Memory B cell (primary cell): ENCODE results near the gene BTAF1.

Experiments used
- ATAC-seq: fragments of 150-1000 bp; cut with Tn5 transposase; 2 replicates; pipeline ENCODE4 v1.10.0; 2021; ENCODE audit warnings: low read depth, mild to moderate bottlenecking, moderate library complexity
- DNase-seq, 2 donors: peaks; one replicate each; pipeline ENCODE4 v3.0.0; 2022; ENCODE audit warnings: low spot score in 2 of 2
- H3K27ac Mint-ChIP-seq: one replicate; pipeline ENCODE4 v1.8.0; 2022; ENCODE audit warnings: mild to moderate bottlenecking, moderate library complexity, mixed read lengths
- H3K27me3 Mint-ChIP-seq: one replicate; pipeline ENCODE4 v1.8.0; 2022; ENCODE audit warnings: mixed read lengths
- H3K36me3 Mint-ChIP-seq: one replicate; pipeline ENCODE4 v1.8.0; 2022; ENCODE audit warnings: mild to moderate bottlenecking, mixed read lengths
- H3K4me1 Mint-ChIP-seq: one replicate; pipeline ENCODE4 v1.8.0; 2022; ENCODE audit warnings: mixed read lengths
- H3K4me3 Mint-ChIP-seq: one replicate; pipeline ENCODE4 v1.8.0; 2022; ENCODE audit warnings: mild to moderate bottlenecking, moderate library complexity, mixed read lengths
- H3K9me3 Mint-ChIP-seq: one replicate; pipeline ENCODE4 v1.8.0; 2022; ENCODE audit warnings: mixed read lengths

The BTAF1 gene

GRCh38 chr10:91931526-91932190 is 8.1 kb downstream of the BTAF1 start:
- Mint-ChIP-seq H3K36me3 (peaks cover 23% of the 10 kb centered on the region), H3K9me3 (no peaks in the 10 kb centered on the region), H3K4me1 (peaks cover 36% of the 10 kb centered on the region), H3K27ac (peak overlapping the region; percentile 49), H3K27me3 (no peaks in the 10 kb centered on the region), H3K4me3 (no peak overlapping the region)
- no peak for DNase-seq
- no peak for ATAC-seq

DNA sequence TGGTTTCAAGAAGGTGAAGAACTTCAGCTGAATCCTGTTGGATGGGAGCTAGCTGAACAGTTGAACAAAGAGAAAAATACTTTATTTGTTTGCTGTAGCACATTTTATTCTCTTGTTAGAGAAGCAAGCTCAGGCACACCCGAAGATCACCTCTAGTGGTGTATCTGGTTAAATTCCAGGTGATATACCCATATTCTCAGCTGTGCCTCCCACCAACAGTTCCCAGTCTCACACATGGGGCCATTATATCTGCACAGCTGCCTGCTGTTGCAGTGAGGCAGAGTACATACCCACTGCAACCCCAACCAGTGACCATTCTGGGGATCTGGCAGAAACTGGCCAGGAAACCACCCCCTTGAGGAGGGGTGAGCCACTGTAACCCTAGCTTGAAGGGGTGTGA is 9.2 kb downstream of the BTAF1 start:
- Mint-ChIP-seq H3K36me3 (peaks cover 22% of the 10 kb centered on the region), H3K4me1 (peaks cover 29% of the 10 kb centered on the region), H3K27ac (peak overlapping the region; percentile 0), H3K27me3 (no peaks in the 10 kb centered on the region), H3K4me3 (no peak overlapping the region), H3K9me3 (no peaks in the 10 kb centered on the region)
- DNase-seq (no peak), ATAC-seq (peak; percentile 26)

DNA sequence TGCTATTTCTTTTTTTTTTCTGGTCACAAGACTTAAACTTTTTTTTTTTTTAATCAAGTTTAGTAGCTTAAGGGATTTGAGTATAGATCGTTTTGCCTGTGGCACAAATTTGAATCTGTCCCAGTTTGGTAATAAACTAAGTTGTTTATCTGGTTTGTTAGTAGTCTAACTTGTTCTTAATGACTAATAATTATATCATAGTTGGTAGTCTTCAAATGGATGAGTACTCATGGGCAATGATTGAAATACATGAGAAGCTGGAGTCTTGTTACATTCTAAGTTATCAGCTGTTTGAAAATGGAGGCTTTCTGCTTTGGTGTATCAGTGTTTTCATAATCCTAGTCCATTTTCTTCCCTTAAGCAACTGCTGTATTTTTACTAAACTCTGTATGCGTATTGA is 12.3 kb downstream of the BTAF1 start:
- peaks cover 22% of the 10 kb centered on the region for H3K36me3 Mint-ChIP-seq
- H3K27me3 Mint-ChIP-seq = no peaks in the 10 kb centered on the region
- no peaks in the 10 kb centered on the region for H3K9me3 Mint-ChIP-seq
- no peak for ATAC-seq
- H3K27ac Mint-ChIP-seq = no peak overlapping the region
- peaks cover 34% of the 10 kb centered on the region for H3K4me1 Mint-ChIP-seq
- DNase-seq = no peak
- no peak overlapping the region for H3K4me3 Mint-ChIP-seq

DNA sequence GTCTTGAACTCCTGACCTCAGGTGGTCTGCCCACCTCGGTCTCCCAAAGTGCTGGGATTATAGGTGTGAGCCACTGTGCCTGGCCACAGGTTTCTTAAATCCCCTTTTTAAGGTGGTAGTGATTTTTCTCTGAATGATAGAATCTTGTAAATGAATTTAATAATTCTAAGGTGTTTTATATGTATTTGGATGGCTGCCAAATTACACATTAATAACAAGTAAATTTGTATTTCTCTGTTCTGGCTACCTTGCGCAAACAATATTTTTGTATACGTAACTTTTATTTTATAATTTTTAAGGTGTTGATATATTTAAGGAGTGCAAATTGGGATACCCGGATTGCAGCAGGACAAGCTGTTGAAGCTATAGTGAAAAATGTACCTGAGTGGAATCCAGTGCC is 16.1 kb downstream of the BTAF1 start:
- no peak for DNase-seq
- no peak overlapping the region for H3K27ac Mint-ChIP-seq
- no peak overlapping the region for H3K4me3 Mint-ChIP-seq
- ATAC-seq = no peak
- H3K9me3 Mint-ChIP-seq = no peaks in the 10 kb centered on the region
- peaks cover 20% of the 10 kb centered on the region for H3K36me3 Mint-ChIP-seq
- H3K27me3 Mint-ChIP-seq = no peaks in the 10 kb centered on the region
- peaks cover 13% of the 10 kb centered on the region for H3K4me1 Mint-ChIP-seq

- Mint-ChIP-seq H3K27ac (no peak overlapping the region), H3K4me3 (no peak overlapping the region), H3K36me3 (peaks cover 13% of the 10 kb centered on the region), H3K27me3 (no peaks in the 10 kb centered on the region), H3K4me1 (peaks cover 8% of the 10 kb centered on the region), H3K9me3 (no peaks in the 10 kb centered on the region)
- ATAC-seq (no peak), DNase-seq (no peak)
Observed at GRCh38 chr10:91941426-91941825, 17.9 kb downstream of the BTAF1 start.

GRCh38 chr10:91944880-91945630 is 21.5 kb downstream of the BTAF1 start:
- Mint-ChIP-seq H3K4me1 (peaks cover 5% of the 10 kb centered on the region), H3K27ac (no peak overlapping the region), H3K36me3 (peaks cover 18% of the 10 kb centered on the region), H3K27me3 (no peaks in the 10 kb centered on the region), H3K9me3 (no peaks in the 10 kb centered on the region), H3K4me3 (no peak overlapping the region)
- DNase-seq = no peak
- ATAC-seq = no peak

GRCh38 chr10:91953600-91954160 is 30.1 kb downstream of the BTAF1 start:
- Mint-ChIP-seq H3K27me3 (no peaks in the 10 kb centered on the region), H3K27ac (no peak overlapping the region), H3K4me1 (no peaks in the 10 kb centered on the region), H3K4me3 (no peak overlapping the region), H3K36me3 (peaks cover 39% of the 10 kb centered on the region), H3K9me3 (no peaks in the 10 kb centered on the region)
- no peak for ATAC-seq
- no peak for DNase-seq

- DNase-seq (no peak), ATAC-seq (no peak)
- Mint-ChIP-seq H3K36me3 (peaks cover 41% of the 10 kb centered on the region), H3K9me3 (no peaks in the 10 kb centered on the region), H3K4me1 (no peaks in the 10 kb centered on the region), H3K27me3 (no peaks in the 10 kb centered on the region), H3K4me3 (no peak overlapping the region), H3K27ac (no peak overlapping the region)
Observed at GRCh38 chr10:91955114-91955513, 31.5 kb downstream of the BTAF1 start.

GRCh38 chr10:91957091-91957490 is 33.5 kb downstream of the BTAF1 start:
- Mint-ChIP-seq H3K27me3 (no peaks in the 10 kb centered on the region), H3K4me3 (no peak overlapping the region), H3K9me3 (no peaks in the 10 kb centered on the region), H3K36me3 (peaks cover 44% of the 10 kb centered on the region), H3K27ac (no peak overlapping the region), H3K4me1 (no peaks in the 10 kb centered on the region)
- DNase-seq (no peak), ATAC-seq (no peak)

GRCh38 chr10:91969297-91969696 is 45.7 kb downstream of the BTAF1 start:
- Mint-ChIP-seq H3K27ac (no peak overlapping the region), H3K36me3 (peaks cover 33% of the 10 kb centered on the region), H3K27me3 (no peaks in the 10 kb centered on the region), H3K4me1 (no peaks in the 10 kb centered on the region), H3K4me3 (no peak overlapping the region), H3K9me3 (no peaks in the 10 kb centered on the region)
- no peak for DNase-seq
- no peak for ATAC-seq

- no peak for DNase-seq
- no peak overlapping the region for H3K27ac Mint-ChIP-seq
Observed at GRCh38 chr10:91974960-91975359, 51.4 kb downstream of the BTAF1 start.

GRCh38 chr10:91975438-91975837 is 51.9 kb downstream of the BTAF1 start:
- peaks cover 30% of the 10 kb centered on the region for H3K36me3 Mint-ChIP-seq
- no peak for ATAC-seq
- H3K27ac Mint-ChIP-seq = peak overlapping the region; percentile 35

More at GRCh38 chr10:91974960-91975359, 51.4 kb downstream of the BTAF1 start:
- H3K9me3 Mint-ChIP-seq = peaks cover 2% of the 10 kb centered on the region
- H3K36me3 Mint-ChIP-seq = peaks cover 32% of the 10 kb centered on the region
- no peak for ATAC-seq
- H3K4me3 Mint-ChIP-seq = no peak overlapping the region
- no peaks in the 10 kb centered on the region for H3K27me3 Mint-ChIP-seq
- H3K4me1 Mint-ChIP-seq = no peaks in the 10 kb centered on the region

DNA sequence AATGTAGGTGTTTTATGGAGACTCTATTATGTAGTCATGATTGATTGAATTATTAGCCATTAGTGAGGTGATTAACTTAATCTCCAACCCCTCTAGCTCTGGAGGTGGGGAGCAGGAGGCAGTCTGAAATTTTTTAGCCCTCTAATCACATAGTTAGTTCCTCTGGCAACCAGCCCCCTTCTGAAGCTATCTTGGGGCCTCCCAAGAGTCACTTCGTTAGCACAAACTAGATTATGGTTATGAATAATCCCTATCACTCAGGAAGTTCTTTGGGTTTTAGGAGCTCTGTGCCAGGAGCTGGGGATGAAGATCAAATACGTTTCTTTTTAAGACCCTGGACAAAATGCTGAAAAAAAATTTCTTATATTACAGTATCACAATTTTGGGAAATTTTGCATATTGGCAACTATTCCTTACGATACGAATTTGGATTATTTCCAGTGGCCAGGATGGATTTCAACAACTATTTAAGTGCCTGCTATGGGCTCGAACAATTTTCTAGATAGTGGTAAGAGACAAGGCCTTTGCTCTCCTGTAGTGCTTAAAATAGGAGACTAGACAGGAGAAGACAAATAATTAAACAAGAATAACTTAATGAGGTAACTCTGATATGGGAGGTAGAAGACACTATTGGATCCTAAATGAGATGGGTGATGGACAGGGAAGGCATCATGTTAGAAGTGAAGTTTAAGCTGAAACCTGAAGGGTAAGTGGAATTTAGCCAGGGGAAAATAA is 52.9 kb downstream of the BTAF1 start:
- Mint-ChIP-seq H3K4me3 (no peak overlapping the region), H3K27me3 (no peaks in the 10 kb centered on the region), H3K4me1 (no peaks in the 10 kb centered on the region), H3K36me3 (peaks cover 27% of the 10 kb centered on the region), H3K9me3 (peaks cover 2% of the 10 kb centered on the region), H3K27ac (no peak overlapping the region)
- DNase-seq (no peak), ATAC-seq (no peak)

More at GRCh38 chr10:91975438-91975837, 51.9 kb downstream of the BTAF1 start:
- Mint-ChIP-seq H3K27me3 (no peaks in the 10 kb centered on the region), H3K9me3 (peaks cover 2% of the 10 kb centered on the region), H3K4me3 (no peak overlapping the region), H3K4me1 (no peaks in the 10 kb centered on the region)
- no peak for DNase-seq

DNA sequence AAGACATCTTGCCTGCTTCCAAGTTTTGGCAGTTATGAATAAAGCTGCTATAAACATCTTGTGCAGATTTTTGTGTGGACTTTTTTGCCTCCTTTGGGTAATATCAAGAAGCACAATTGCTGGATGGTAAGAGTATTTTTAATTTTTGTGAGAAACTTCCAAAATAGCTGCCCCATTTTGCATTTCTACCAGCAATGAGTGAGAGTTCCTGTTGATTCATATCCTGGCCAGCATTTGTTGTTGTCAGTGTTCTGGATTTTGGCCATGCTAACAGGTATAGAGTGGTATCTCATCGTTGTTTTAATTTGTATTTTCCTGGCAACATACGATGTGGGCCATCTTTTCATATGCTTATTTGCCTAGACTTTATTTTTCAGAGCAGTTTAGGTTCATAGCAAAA is 53.9 kb downstream of the BTAF1 start:
- Mint-ChIP-seq H3K4me1 (no peaks in the 10 kb centered on the region), H3K36me3 (peaks cover 25% of the 10 kb centered on the region), H3K27ac (peak overlapping the region; percentile 53), H3K9me3 (peaks cover 2% of the 10 kb centered on the region), H3K27me3 (no peaks in the 10 kb centered on the region), H3K4me3 (no peak overlapping the region)
- no peak for ATAC-seq
- DNase-seq = no peak
